Dermis microvascular lymphatic vessel endothelial cell (primary cell): ENCODE results near the gene GPR25. TPM values are rescaled to one million over a fixed set of nuclear protein-coding genes. Genes with fewer than 3 reads are reported as not detected.

Source experiments
- DNase-seq, 2 donors: peaks; one replicate each; pipeline versions ENCODE4 v3.0.0 to v3.0.0-alpha.2; 2010; ENCODE audit warnings: low read depth in 2 of 2
- total RNA-seq: library from RNA; depleted of rRNA; stranded (reverse); fragments of >200 nt; gene quantifications from 2 replicates; pipeline ENCODE4 v1.2.1, GENCODE V29; 2014

GPR25 gene
- total RNA-seq, 1 donor from 2014 or later = not detected

DNA sequence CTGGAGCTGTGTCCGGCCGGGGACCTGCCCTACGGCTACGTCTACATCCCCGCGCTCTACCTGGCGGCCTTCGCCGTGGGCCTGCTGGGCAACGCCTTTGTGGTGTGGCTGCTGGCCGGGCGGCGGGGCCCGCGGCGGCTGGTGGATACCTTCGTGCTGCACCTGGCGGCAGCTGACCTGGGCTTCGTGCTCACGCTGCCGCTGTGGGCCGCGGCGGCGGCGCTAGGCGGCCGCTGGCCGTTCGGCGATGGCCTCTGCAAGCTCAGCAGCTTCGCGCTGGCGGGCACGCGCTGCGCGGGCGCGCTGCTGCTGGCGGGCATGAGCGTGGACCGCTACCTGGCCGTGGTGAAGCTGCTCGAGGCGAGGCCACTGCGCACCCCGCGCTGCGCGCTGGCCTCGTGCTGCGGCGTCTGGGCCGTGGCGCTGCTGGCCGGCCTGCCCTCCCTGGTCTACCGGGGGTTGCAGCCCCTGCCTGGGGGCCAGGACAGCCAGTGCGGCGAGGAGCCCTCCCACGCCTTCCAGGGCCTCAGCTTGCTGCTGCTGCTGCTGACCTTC is 412 bp downstream of the GPR25 start:
- peak in 1 of 2 donors; percentile 25 for DNase-seq

DNA sequence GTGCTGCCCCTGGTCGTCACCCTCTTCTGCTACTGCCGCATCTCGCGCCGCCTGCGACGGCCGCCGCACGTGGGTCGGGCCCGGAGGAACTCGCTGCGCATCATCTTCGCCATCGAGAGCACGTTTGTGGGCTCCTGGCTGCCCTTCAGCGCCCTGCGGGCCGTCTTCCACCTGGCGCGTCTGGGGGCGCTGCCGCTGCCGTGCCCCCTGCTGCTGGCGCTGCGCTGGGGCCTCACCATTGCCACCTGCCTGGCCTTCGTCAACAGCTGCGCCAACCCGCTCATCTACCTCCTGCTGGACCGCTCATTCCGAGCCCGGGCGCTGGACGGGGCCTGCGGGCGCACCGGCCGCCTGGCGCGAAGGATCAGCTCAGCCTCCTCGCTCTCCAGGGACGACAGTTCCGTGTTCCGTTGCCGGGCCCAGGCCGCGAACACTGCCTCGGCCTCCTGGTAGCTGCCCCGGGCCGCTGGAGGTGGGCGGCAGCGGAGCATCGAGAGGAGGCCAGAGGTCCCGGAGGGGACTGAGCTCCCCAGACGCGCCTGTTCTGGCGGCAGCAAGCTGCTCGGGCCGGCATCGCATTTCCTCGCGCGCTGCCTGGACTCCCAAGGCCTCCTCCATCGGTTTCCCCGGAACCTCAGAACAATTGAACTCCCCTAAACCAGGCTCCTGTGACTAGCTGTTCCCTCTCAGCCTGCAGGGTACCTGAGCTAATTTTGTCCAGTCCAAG is 1.1 kb downstream of the GPR25 start:
- no peak for DNase-seq

DNA sequence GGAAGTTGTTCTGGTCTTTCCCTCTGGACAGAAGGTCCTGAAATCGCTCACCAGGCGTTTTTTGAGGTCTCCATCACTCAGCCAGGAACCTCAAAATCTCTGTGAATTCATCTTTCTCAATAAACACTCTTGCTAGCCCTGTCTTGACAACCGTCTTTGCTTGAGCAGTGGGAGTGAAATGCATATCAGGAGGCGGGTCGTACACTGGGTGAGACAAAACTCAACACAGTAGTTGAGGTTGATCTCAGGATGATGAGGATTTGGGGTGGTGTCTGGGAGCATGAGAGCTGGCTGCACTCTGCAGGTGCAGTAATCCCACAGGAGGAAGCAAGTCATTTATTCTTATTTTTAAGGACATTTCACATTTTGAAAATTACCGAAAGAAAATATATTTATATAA is 1.9 kb downstream of the GPR25 start:
- no peak for DNase-seq

DNA sequence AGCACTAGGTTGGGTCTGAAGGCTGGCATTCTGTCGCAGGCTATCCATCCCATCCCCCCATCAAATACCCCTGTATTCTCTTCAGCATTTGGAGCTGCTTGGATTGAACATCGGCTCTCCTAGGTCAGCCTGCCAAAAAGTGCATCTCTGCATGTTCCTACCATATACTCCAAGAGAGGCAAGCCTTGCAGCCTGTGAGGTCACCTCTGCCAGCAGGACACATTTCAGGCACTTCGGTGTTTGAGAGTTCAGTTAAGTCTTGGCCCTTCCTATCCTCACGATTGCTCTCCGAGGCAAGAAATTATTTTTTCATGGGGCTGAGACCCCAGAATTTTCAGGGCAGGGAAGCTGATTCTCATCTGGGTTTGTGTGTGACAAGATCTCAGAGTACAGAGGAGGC is 2.6 kb downstream of the GPR25 start:
- DNase-seq = no peak

- DNase-seq = no peak
Observed at GRCh38 chr1:200877010-200877409, 4.2 kb downstream of the GPR25 start.

- no peak for DNase-seq
Observed at GRCh38 chr1:200877839-200878551, 5.2 kb downstream of the GPR25 start.

DNA sequence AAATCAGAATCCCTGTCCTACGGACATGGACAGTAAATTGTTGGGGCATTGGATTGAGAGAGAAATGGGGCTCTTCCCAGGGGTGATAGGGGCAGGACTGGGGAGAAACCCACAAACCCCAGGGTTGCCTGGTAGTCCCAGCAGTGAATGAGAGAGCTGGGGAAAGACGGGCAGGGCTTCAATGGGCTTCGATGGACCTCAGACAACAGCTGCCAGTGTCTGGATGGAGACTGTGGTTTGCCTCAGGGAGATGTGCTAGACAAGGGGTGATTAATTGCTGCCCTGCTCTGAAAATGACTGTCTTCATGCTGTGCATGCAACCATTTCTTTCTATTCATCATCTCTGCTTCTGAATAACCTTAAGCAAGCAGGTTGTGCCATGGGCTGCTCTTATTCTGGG is 7.4 kb downstream of the GPR25 start:
- no peak for DNase-seq

GRCh38 chr1:200883118-200883517 is 10.3 kb downstream of the GPR25 start:
- DNase-seq = no peak

DNA sequence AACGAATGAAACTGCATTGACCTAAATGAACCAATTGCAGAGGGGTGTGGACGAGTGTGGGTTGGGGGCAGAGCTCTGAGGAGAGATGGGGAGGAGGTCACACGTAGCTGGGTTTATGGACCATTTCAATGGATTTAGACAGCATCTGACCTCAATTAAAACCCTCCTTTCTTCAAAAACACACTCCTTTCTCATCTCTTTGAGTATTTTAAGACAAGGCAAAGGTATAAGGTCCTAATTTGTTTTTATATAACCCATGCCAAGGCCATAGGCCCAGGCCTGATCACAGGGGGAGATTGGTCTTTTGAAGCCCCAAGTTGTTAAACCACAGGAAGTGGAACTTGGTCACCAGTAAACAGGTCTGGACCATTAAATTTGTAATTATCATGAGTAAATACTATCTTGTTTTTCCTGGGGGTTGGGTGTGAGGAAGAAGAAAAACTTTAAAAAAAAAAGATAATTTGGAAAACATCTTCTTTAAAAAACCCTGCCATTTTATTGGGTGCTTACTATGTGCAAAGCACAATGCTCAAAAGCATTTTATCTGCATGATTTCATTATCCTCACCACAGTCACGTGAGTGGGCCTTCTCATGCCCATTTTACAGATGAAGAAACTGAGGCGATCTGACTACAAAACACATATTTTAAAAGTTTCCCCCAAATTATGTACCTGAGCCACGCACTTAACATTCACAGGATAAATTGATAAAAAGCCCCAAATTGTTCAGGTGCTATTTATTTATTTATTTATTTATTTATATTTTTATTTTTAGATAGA is 13.0 kb downstream of the GPR25 start:
- no peak for DNase-seq

- no peak for DNase-seq
Observed at GRCh38 chr1:200886594-200886993, 13.8 kb downstream of the GPR25 start.

- no peak for DNase-seq
Observed at GRCh38 chr1:200887036-200887435, 14.3 kb downstream of the GPR25 start.

GRCh38 chr1:200887772-200888348 is 15.1 kb downstream of the GPR25 start:
- DNase-seq = no peak

DNA sequence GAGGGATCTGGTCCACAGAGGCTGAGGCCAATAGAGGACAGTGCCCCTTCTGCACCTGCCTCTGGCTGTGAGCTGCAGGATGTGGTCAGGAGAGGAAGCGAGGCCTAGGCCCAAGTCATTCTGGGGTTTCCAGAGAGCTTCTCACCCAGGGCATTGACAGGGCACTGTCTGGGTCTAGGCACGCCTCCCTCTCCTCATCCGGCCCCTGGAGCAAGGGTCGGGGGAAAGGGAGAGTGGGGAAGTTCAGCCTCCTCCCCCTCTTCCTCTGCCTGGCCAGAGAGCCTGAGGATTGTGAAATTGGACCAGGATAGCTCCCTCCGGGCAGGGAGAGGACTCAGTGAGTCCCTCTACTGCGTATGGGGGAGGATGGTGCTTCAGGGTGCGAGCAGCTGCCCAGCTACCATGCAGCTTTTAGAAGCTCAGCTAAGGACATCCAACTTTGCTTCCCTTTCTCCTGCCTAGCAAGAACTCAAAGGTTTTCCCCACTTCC is 15.6 kb downstream of the GPR25 start:
- DNase-seq = no peak

DNA sequence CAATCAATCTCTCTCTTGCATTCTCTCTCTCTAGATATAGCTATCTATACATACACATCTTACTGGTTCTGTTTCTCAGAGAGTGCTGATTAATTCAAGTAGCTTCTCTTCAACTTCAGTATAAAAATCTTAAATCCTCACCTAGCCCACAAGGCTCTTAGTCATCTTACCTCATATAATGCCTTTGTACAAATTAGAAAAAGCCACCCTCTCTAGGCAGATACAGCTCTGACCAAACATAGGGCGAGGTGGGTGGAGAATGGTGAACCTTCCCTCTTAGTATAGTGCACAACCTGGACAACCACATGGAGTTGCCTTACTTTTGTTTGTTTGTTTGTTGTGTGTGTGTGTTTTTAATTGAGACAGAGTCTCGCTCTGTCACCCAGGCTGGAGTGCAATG is 16.8 kb downstream of the GPR25 start:
- no peak for DNase-seq

GRCh38 chr1:200890027-200890426 is 17.2 kb downstream of the GPR25 start:
- DNase-seq = no peak

DNA sequence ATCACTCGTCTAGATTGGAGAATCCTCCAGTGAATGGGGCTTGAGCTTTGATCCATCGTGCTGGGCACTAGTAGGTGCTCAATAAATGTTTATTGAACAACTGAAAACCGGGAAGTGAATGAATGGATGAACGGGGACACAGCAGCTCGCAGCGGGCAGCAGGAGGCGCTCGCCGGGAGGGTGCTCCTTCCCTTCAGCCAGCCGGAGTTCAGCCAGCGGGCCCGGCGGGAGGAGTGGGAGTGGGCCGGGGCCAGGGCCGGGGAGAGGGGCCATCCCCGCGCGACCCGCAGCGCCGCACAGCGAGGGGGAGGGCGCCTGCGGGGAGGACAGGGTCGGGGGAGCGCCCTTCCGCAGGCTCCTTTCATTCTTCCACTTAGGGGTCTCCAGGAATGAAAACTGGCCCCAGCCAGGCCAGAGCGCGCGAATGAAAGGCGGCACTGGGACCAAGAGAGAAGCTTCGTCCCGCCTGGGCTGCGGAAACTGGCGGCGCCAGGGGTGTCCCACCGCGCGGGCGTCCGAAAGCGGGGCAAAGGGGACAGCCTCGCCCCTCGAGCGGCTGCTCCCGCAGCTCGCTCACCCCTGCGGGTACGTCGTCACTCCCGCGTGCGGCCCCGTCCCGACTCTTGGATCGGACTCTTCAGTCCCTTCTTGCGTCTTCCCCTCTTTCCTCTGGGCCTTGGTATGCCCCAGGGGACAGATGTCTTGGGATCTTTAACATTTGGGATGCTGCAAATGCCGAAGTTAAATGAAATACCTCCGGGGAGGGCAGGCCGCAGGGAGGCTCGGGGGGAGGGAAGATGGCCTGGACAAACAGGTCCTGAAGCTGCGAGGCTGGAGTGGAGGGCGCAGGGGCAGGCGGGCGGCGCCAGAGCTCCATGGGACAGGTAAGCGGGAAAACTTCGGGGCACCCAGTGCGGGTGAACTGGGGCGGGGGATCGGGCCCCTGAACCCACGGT is 18.3 kb downstream of the GPR25 start:
- DNase-seq = no peak

DNA sequence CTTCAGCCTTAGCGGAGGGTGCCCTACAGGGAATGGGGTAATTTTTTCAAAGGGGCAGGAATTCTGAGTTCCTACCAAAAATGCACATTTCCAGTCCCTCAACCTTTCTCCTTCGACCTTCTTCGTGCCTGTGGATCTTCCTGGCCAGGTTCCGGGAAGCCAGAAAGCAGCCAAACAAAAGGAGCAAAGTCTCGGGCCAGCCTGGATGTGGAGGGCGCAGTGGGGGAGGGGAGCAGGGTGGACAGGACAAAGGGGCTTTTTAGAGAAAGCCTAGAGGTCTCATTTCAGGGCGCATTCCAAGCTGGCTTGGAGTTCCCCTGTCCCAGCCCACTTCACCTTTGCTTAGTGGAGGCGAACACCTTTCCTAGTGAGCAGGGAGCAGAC is 19.0 kb downstream of the GPR25 start:
- DNase-seq = no peak

DNA sequence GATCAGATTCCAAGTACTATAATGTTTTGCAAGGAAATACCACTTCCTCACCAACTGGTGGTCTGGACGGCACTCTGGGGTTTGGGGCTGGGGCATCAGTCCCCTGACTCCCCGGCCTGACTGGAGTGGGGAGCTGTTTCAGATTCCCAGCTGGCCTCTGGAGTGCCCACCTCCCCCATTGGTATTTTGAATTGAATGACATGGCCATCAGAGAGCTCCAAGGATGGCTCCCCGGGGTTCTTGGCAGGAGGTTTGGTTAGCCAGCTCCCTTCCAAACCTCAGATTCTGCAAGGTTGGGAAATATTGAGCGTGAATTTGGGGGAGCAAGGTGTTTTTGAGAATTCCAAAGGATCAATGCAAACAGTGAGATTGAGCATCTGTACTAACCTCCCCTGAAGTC is 19.8 kb downstream of the GPR25 start:
- no peak for DNase-seq

- no peak for DNase-seq
Observed at GRCh38 chr1:200892958-200893357, 20.2 kb downstream of the GPR25 start.

- DNase-seq = no peak
Observed at GRCh38 chr1:200893411-200893901, 20.7 kb downstream of the GPR25 start.
